NCI-H524 (cell line): ENCODE data around the gene CYTH4.
"Not testable (repeated sequence)": the region's sequence is repeated elsewhere in the genome, so short reads cannot be mapped to it uniquely, and the experiment has no call there.

Experiments
- DNase-seq, 2 experiments: peaks; one replicate each; lab custom pipeline; 2025; lab: John Stamatoyannopoulos, UW

Gene CYTH4

GRCh38 chr22:37248251-37248650 lies 34.1 kb upstream of the CYTH4 start:
- DNase-seq, result no peak

- DNase-seq, result no peak
These were observed 32.3 kb upstream of the CYTH4 start for GRCh38 chr22:37249986-37250385.

- not testable (repeated sequence) for DNase-seq
These were observed 30.5 kb upstream of the CYTH4 start for GRCh38 chr22:37251836-37252235.

GRCh38 chr22:37253126-37253660 lies 29.1 kb upstream of the CYTH4 start:
- peak in 1 of 2 experiments; percentile 52 for DNase-seq

- no peak for DNase-seq
These were observed 28.0 kb upstream of the CYTH4 start for GRCh38 chr22:37254209-37254866.

GRCh38 chr22:37254867-37255233 lies 27.5 kb upstream of the CYTH4 start:
- no peak for DNase-seq

GRCh38 chr22:37255558-37256006 lies 26.7 kb upstream of the CYTH4 start:
- no peak for DNase-seq

GRCh38 chr22:37256075-37256726 lies 26.1 kb upstream of the CYTH4 start:
- DNase-seq, result no peak

GRCh38 chr22:37258005-37258752 lies 24.1 kb upstream of the CYTH4 start:
- no peak for DNase-seq

GRCh38 chr22:37258753-37259401 lies 23.4 kb upstream of the CYTH4 start:
- peak in 1 of 2 experiments; percentile 39 for DNase-seq

- DNase-seq, result peak; percentile 57 to 81
These were observed 22.7 kb upstream of the CYTH4 start for GRCh38 chr22:37259540-37260029.

- DNase-seq, result peak in 1 of 2 experiments; percentile 15
These were observed 22.0 kb upstream of the CYTH4 start for GRCh38 chr22:37260155-37260795.

GRCh38 chr22:37260901-37261336 lies 21.4 kb upstream of the CYTH4 start:
- DNase-seq, result peak; percentile 45 to 66

- no peak for DNase-seq
These were observed 20.0 kb upstream of the CYTH4 start for GRCh38 chr22:37262346-37262745.

- DNase-seq, result no peak
These were observed 18.1 kb upstream of the CYTH4 start for GRCh38 chr22:37263966-37264887.

- peak in 1 of 2 experiments; percentile 34 for DNase-seq
These were observed 15.7 kb upstream of the CYTH4 start for GRCh38 chr22:37266581-37267134.

- DNase-seq, result peak in 1 of 2 experiments; percentile 52
These were observed 15.1 kb upstream of the CYTH4 start for GRCh38 chr22:37267135-37267587.

- no peak for DNase-seq
These were observed 14.5 kb upstream of the CYTH4 start for GRCh38 chr22:37267661-37268413.
